Purkinje cell (primary cell): ENCODE results near the gene KRTAP2-2. TPM values are rescaled to one million over a fixed set of nuclear protein-coding genes. Genes with fewer than 3 reads are reported as not detected.

ENCODE experiments used
- polyA plus RNA-seq: library from polyadenylated mRNA; unstranded; fragments of >200 nt; fragmentation: Nextera tagmentation; gene quantifications from 2 replicates; pipeline ENCODE4 v1.2.1, GENCODE V29; 2014

KRTAP2-2 gene
- polyA plus RNA-seq, result not detected in 2 replicates

GRCh38 chr17:41055130-41055529 is at the start of gene KRTAP2-2:
Gene KRTAP2-2, minus strand, starts transcription at chr17:41055230. Its CDS starts 19 bp downstream, at chr17:41055211.

GRCh38 chr17:41101586-41102259 is 46.7 kb upstream of the KRTAP2-2 start, which contains the start of gene KRTAP4-16:
Gene KRTAP4-16, minus strand, starts transcription at chr17:41102209. Its CDS starts 0 bp downstream, at chr17:41102209.

GRCh38 chr17:41098042-41098441 is 43.0 kb upstream of the KRTAP2-2 start, which contains the start of gene KRTAP4-8:
Gene KRTAP4-8, minus strand, starts transcription at chr17:41098142. Its CDS starts 58 bp downstream, at chr17:41098084.

GRCh38 chr17:41084100-41084856 is 29.2 kb upstream of the KRTAP2-2 start, which contains the start of gene KRTAP4-7:
Gene KRTAP4-7, plus strand, starts transcription at chr17:41084150. Its CDS starts 57 bp downstream, at chr17:41084207.

GRCh38 chr17:41065829-41066624 is 11.0 kb upstream of the KRTAP2-2 start, which contains the start of gene KRTAP2-4:
Gene KRTAP2-4, minus strand, starts transcription at chr17:41065879. Its CDS starts 34 bp downstream, at chr17:41065845.

GRCh38 chr17:41060052-41060604 is 5.1 kb upstream of the KRTAP2-2 start, which contains the start of gene KRTAP2-3:
Gene KRTAP2-3, minus strand, starts transcription at chr17:41060114. Its CDS starts 64 bp downstream, at chr17:41060050.

GRCh38 chr17:41046735-41047465 is 8.1 kb downstream of the KRTAP2-2 start, which contains the start of gene KRTAP2-1:
Gene KRTAP2-1, minus strand, starts transcription at chr17:41047316. Its CDS starts 49 bp downstream, at chr17:41047267.

GRCh38 chr17:41040783-41041571 is 14.1 kb downstream of the KRTAP2-2 start, which contains the start of gene KRTAP1-1:
Gene KRTAP1-1, minus strand, starts transcription at chr17:41041450. Its CDS starts 53 bp downstream, at chr17:41041397.

GRCh38 chr17:41034346-41034935 is 20.6 kb downstream of the KRTAP2-2 start, which contains the start of gene KRTAP1-3:
Gene KRTAP1-3, minus strand, starts transcription at chr17:41034874. Its CDS starts 53 bp downstream, at chr17:41034821.

GRCh38 chr17:41029633-41030245 is 25.3 kb downstream of the KRTAP2-2 start, which contains the start of gene KRTAP1-4:
Gene KRTAP1-4, minus strand, starts transcription at chr17:41030195. Its CDS starts 117 bp downstream, at chr17:41030078.

GRCh38 chr17:41026715-41027471 is 28.1 kb downstream of the KRTAP2-2 start, which contains the start of gene KRTAP1-5:
Gene KRTAP1-5, minus strand, starts transcription at chr17:41027208. Its CDS starts 53 bp downstream, at chr17:41027155.

GRCh38 chr17:41008811-41009210 is 46.2 kb downstream of the KRTAP2-2 start, which contains the start of gene KRTAP3-1:
Gene KRTAP3-1, minus strand, starts transcription at chr17:41009128. Its CDS starts 54 bp downstream, at chr17:41009074.

Other genes with a start within 250 kb of the KRTAP2-2 start
- 45.5 and 59.0 TPM in 2 replicates for gene KRT10, start 232.6 kb downstream of the KRTAP2-2 start, polyA plus RNA-seq
- gene KRT12, start 188.0 kb downstream of the KRTAP2-2 start, polyA plus RNA-seq, result not detected in 2 replicates
- not detected in 2 replicates for gene KRT20, start 170.0 kb downstream of the KRTAP2-2 start, polyA plus RNA-seq
- 0.60 TPM in 1 of 2 replicates, not detected in the other for gene KRT23, start 117.6 kb downstream of the KRTAP2-2 start, polyA plus RNA-seq
- gene KRT39, start 88.3 kb downstream of the KRTAP2-2 start, polyA plus RNA-seq, result not detected in 2 replicates
- gene KRT40, start 70.9 kb downstream of the KRTAP2-2 start, polyA plus RNA-seq, result not detected in 2 replicates
- not detected in 2 replicates for gene KRTAP3-3, start 61.1 kb downstream of the KRTAP2-2 start, polyA plus RNA-seq
- gene KRTAP3-2, start 55.3 kb downstream of the KRTAP2-2 start, polyA plus RNA-seq, result not detected in 2 replicates
- not detected in 2 replicates for gene KRTAP3-1, start 46.1 kb downstream of the KRTAP2-2 start, polyA plus RNA-seq
- not detected in 2 replicates for gene KRTAP1-5, start 28.0 kb downstream of the KRTAP2-2 start, polyA plus RNA-seq
- not detected in 2 replicates for gene KRTAP1-4, start 25.0 kb downstream of the KRTAP2-2 start, polyA plus RNA-seq
- not detected in 2 replicates for gene KRTAP1-3, start 20.4 kb downstream of the KRTAP2-2 start, polyA plus RNA-seq
- gene KRTAP1-1, start 13.8 kb downstream of the KRTAP2-2 start, polyA plus RNA-seq, result 0.28 TPM in 1 of 2 replicates, not detected in the other
- gene KRTAP2-1, start 7.9 kb downstream of the KRTAP2-2 start, polyA plus RNA-seq, result not detected in 2 replicates
- gene KRTAP2-3, start 4.9 kb upstream of the KRTAP2-2 start, polyA plus RNA-seq, result not detected in 2 replicates
- gene KRTAP2-4, start 10.6 kb upstream of the KRTAP2-2 start, polyA plus RNA-seq, result not detected in 2 replicates
- not detected in 2 replicates for gene KRTAP4-7, start 28.9 kb upstream of the KRTAP2-2 start, polyA plus RNA-seq
- gene KRTAP4-8, start 42.9 kb upstream of the KRTAP2-2 start, polyA plus RNA-seq, result not detected in 2 replicates
- not detected in 2 replicates for gene KRTAP4-16, start 47.0 kb upstream of the KRTAP2-2 start, polyA plus RNA-seq
- gene KRTAP4-9, start 50.2 kb upstream of the KRTAP2-2 start, polyA plus RNA-seq, result not detected in 2 replicates
- gene KRTAP4-11, start 63.1 kb upstream of the KRTAP2-2 start, polyA plus RNA-seq, result not detected in 2 replicates
- not detected in 2 replicates for gene KRTAP4-12, start 69.0 kb upstream of the KRTAP2-2 start, polyA plus RNA-seq
- not detected in 2 replicates for gene KRTAP4-6, start 85.3 kb upstream of the KRTAP2-2 start, polyA plus RNA-seq
- gene KRTAP4-5, start 94.6 kb upstream of the KRTAP2-2 start, polyA plus RNA-seq, result not detected in 2 replicates
- not detected in 2 replicates for gene KRTAP4-4, start 105.5 kb upstream of the KRTAP2-2 start, polyA plus RNA-seq
- gene KRTAP4-3, start 113.0 kb upstream of the KRTAP2-2 start, polyA plus RNA-seq, result not detected in 2 replicates
- gene KRTAP4-2, start 123.0 kb upstream of the KRTAP2-2 start, polyA plus RNA-seq, result not detected in 2 replicates
- gene KRTAP4-1, start 129.7 kb upstream of the KRTAP2-2 start, polyA plus RNA-seq, result not detected in 2 replicates
- not detected in 2 replicates for gene KRTAP9-1, start 134.7 kb upstream of the KRTAP2-2 start, polyA plus RNA-seq
- gene KRTAP9-2, start 171.4 kb upstream of the KRTAP2-2 start, polyA plus RNA-seq, result not detected in 2 replicates
- gene KRTAP9-3, start 177.2 kb upstream of the KRTAP2-2 start, polyA plus RNA-seq, result not detected in 2 replicates
- not detected in 2 replicates for gene KRTAP9-8, start 182.8 kb upstream of the KRTAP2-2 start, polyA plus RNA-seq
- not detected in 2 replicates for gene KRTAP9-4, start 194.5 kb upstream of the KRTAP2-2 start, polyA plus RNA-seq
- not detected in 2 replicates for gene KRTAP9-9, start 200.2 kb upstream of the KRTAP2-2 start, polyA plus RNA-seq
- gene KRTAP9-6, start 210.1 kb upstream of the KRTAP2-2 start, polyA plus RNA-seq, result not detected in 2 replicates
- not detected in 2 replicates for gene KRTAP9-7, start 220.5 kb upstream of the KRTAP2-2 start, polyA plus RNA-seq
- not detected in 2 replicates for gene KRTAP29-1, start 247.6 kb upstream of the KRTAP2-2 start, polyA plus RNA-seq